WTC11 (cell line): Measurements from ENCODE around the gene PCSK2.

Experiments
- ATF1 ChIP-seq: sonication (generic); formaldehyde crosslinking; IDR thresholded peaks from 2 replicates; pipeline ENCODE4 v1.8.1; 2023; ENCODE audit warnings: mild to moderate bottlenecking, moderate library complexity, missing genetic modification reagents
- ATF3 ChIP-seq: sonication (generic); formaldehyde crosslinking; conservative IDR thresholded peaks from 2 replicates; pipeline ENCODE4 v1.8.1; 2022; ENCODE audit warnings: mild to moderate bottlenecking, missing genetic modification reagents
- CREB1 ChIP-seq: sonication (generic); formaldehyde crosslinking; IDR thresholded peaks from 2 replicates; pipeline ENCODE4 v1.8.0; 2023; ENCODE audit warnings: mild to moderate bottlenecking, missing genetic modification reagents
- CTCF ChIP-seq: fragments of 200-600 bp; IDR thresholded peaks from 2 replicates; pipeline ENCODE4 v1.8.0; 2022; ENCODE audit warnings: antibody characterized with exemption
- FOXP4 ChIP-seq: sonication (generic); formaldehyde crosslinking; IDR thresholded peaks from 2 replicates; pipeline ENCODE4 v1.8.0; 2022; ENCODE audit warnings: mild to moderate bottlenecking, missing genetic modification reagents
- SMAD4 ChIP-seq: sonication (generic); formaldehyde crosslinking; IDR thresholded peaks from 2 replicates; pipeline ENCODE4 v1.8.0; 2022; ENCODE audit warnings: mild to moderate bottlenecking, missing genetic modification reagents
- SOX15 ChIP-seq: fragments of 250-450 bp; sonication (Bioruptor Pico); IDR thresholded peaks from 2 replicates; pipeline ENCODE4 v1.9.0; 2021; ENCODE audit warnings: mild to moderate bottlenecking
- ZNF232 ChIP-seq: sonication (generic); formaldehyde crosslinking; IDR thresholded peaks from 2 replicates; pipeline ENCODE4 v1.8.0; 2022; ENCODE audit warnings: mild to moderate bottlenecking, missing genetic modification reagents
- ZNF512 ChIP-seq: sonication (generic); formaldehyde crosslinking; IDR thresholded peaks from 2 replicates; pipeline ENCODE4 v1.8.1; 2022; ENCODE audit warnings: missing genetic modification reagents, borderline replicate concordance

GRCh38 chr20:17205084-17205813 is 21.6 kb upstream of the PCSK2 start:
- TF ChIP-seq CTCF (no peak), SOX15 (CRISPR knock-in tag) (no peak), ATF1 (no peak), FOXP4 (CRISPR knock-in tag) (no peak), ZNF512 (no peak), CREB1 (CRISPR knock-in tag) (no peak), ATF3 (CRISPR knock-in tag) (no peak), ZNF232 (CRISPR knock-in tag) (no peak), SMAD4 (CRISPR knock-in tag) (no peak)
